Measurements from ENCODE around the gene NGLY1. TPM values are rescaled to one million over a fixed set of nuclear protein-coding genes. Genes with fewer than 3 reads are reported as not detected.
A peak's percentile ranks its signal among the peaks of the same experiment; 100 is the strongest.

NGLY1 gene
- total and polyA plus RNA-seq, 10 of the 15 experiments (the other 5 are each of a cell fraction or from before 2014, with no cell fraction given), result 29.8 to 73.5 (median 47.0) TPM

GRCh38 chr3:25789596-25790556 lies 6.6 kb upstream of the NGLY1 start, which contains the start of gene OXSM (continued):
- no peak for TF ChIP-seq CUX1 (IDR thresholded peaks at IDR 0.05; ENCODE audit: insufficient replicate concordance, low read depth, low read length)
- TF ChIP-seq SMARCA5 (IDR thresholded peaks at IDR 0.05), result peak; percentile 38; the same call in 1 of the 2 replicates
- TF ChIP-seq ZNF217 (IDR thresholded peaks at IDR 0.05), result no peak
- peak; percentile 92 for TF ChIP-seq CREB1 (IDR thresholded peaks at IDR 0.05; ENCODE audit: low read depth)
- TF ChIP-seq ZNF592 (IDR thresholded peaks at IDR 0.05), result no peak
- peak; percentile 90 for TF ChIP-seq CREM (IDR thresholded peaks at IDR 0.05; ENCODE audit: low read depth)
- TF ChIP-seq CHD2 (IDR thresholded peaks at IDR 0.05; ENCODE audit: borderline replicate concordance, low read depth, low read length), result peak; percentile 65
- TF ChIP-seq NR2F1 (conservative IDR thresholded peaks at IDR 0.05), result peak; percentile 85
- TF ChIP-seq FOS (IDR thresholded peaks at IDR 0.05; ENCODE audit: borderline replicate concordance, extremely low read depth, insufficient read length), result no peak
- TF ChIP-seq YY1 (IDR thresholded peaks at IDR 0.05; ENCODE audit: low read depth, low read length), result peak; percentile 19; the same call in 1 of the 2 replicates
- 0 out of 2 replicates have a peak, but pooled peaks have one; percentile 20 for TF ChIP-seq NFYB (IDR thresholded peaks at IDR 0.05; ENCODE audit: insufficient read depth, low read depth, low read length)
- TF ChIP-seq NFIC (IDR thresholded peaks at IDR 0.05; ENCODE audit: low read depth, low read length), result no peak
- peak; percentile 13 for TF ChIP-seq SKIL (IDR thresholded peaks at IDR 0.05; ENCODE audit: low read depth, poor library complexity, severe bottlenecking)
- TF ChIP-seq CEBPB (IDR thresholded peaks at IDR 0.05; ENCODE audit: borderline replicate concordance in 1 of 2, low read depth in 2 of 2, low read length in 2 of 2), result no peak
- TF ChIP-seq RUNX3 (IDR thresholded peaks at IDR 0.05; ENCODE audit: low read length), result peak; percentile 65
- TF ChIP-seq FOXK2 (IDR thresholded peaks at IDR 0.05), result no peak
- TF ChIP-seq NFXL1 (IDR thresholded peaks at IDR 0.05; ENCODE audit: borderline replicate concordance), result no peak
- no peak for TF ChIP-seq KLF5 (IDR thresholded peaks at IDR 0.05; ENCODE audit: partially characterized antibody)

Data from GM12878 (cell line).